A549 (cell line): ENCODE results near the gene ZNF655. TPM values are rescaled to one million over a fixed set of nuclear protein-coding genes. Genes with fewer than 3 reads are reported as not detected.
A peak's percentile ranks its signal among the peaks of the same experiment; 100 is the strongest.

Experiments used
- ATAC-seq, 2 experiments: fragments of 200-7000 bp in 1 of 2; fragments of >200 bp in 1 of 2; cut with Nextera tagmentation in 1 of 2; cut with Tn5 transposase in 1 of 2; 3 replicates each; pipeline versions ENCODE4 v1.8.0 to v1.9.1; 2018 to 2020; ENCODE audit warnings: mild to moderate bottlenecking in 1 of 2, moderate library complexity in 1 of 2
- CTCF ChIA-PET: fragments of 300-600 bp; sonication (Branson Sonifier 250); formaldehyde crosslinking; extraction: SDS; loops from one replicate; lab custom pipeline; 2021; ENCODE audit warnings: antibody characterized with exemption, inconsistent platforms; lab: Yijun Ruan, JAX
- POLR2A ChIA-PET: fragments of 350-600 bp; formaldehyde crosslinking; extraction: SDS; loops from one replicate; lab custom pipeline; 2021; ENCODE audit warnings: antibody characterized with exemption, inconsistent platforms; lab: Yijun Ruan, JAX
- DNase-seq, 2 experiments: peaks; one replicate each; pipeline versions ENCODE4 v3.0.0 to v3.0.0-alpha.2; 2011 to 2016; ENCODE audit warnings: low read depth in 1 of 2, low spot score in 1 of 2
- FAIRE-seq: peaks from 2 replicates; lab custom pipeline; 2011; peaks lifted over from hg19 to GRCh38; lab: Jason Lieb, UNC
- H3K27ac ChIP-seq, 2 experiments: fragments of >200 bp; sonication (Bioruptor Twin); formaldehyde crosslinking; 3 replicates each; pipeline ENCODE4 v1.5.1; 2016 to 2017
- H3K4me1 ChIP-seq: fragments of >200 bp; sonication (Bioruptor Twin); formaldehyde crosslinking; 3 replicates; pipeline ENCODE4 v1.6.1; 2016
- H3K4me2 ChIP-seq: fragments of >200 bp; sonication (Bioruptor Twin); formaldehyde crosslinking; 3 replicates; pipeline ENCODE4 v1.6.1; 2016
- H3K4me3 ChIP-seq: fragments of >200 bp; sonication (Bioruptor Twin); formaldehyde crosslinking; 3 replicates; pipeline ENCODE4 v1.5.1; 2016
- H3K9me3 ChIP-seq: fragments of >200 bp; sonication (Bioruptor Twin); formaldehyde crosslinking; 3 replicates; pipeline ENCODE4 v1.6.1; 2016
- CBX2 ChIP-seq: fragments of 200-600 bp; sonication (generic); IDR thresholded peaks from 2 replicates; pipeline ENCODE4 v1.6.1; 2016; ENCODE audit warnings: low read depth, mild to moderate bottlenecking, borderline replicate concordance
- CBX8 ChIP-seq: fragments of 200-600 bp; sonication (generic); IDR thresholded peaks from 2 replicates; pipeline ENCODE4 v1.6.1; 2016
- CHD2 ChIP-seq: fragments of 150-350 bp; IDR thresholded peaks from 2 replicates; pipeline ENCODE4 v1.6.1; 2014; ENCODE audit warnings: low read length; ENCODE audit not compliant: partially characterized antibody
- CHD4 ChIP-seq: fragments of 200-600 bp; sonication (generic); IDR thresholded peaks from 2 replicates; pipeline ENCODE4 v1.6.1; 2016; ENCODE audit warnings: antibody characterized with exemption, mild to moderate bottlenecking, borderline replicate concordance
- EHMT2 ChIP-seq: fragments of 200-600 bp; sonication (generic); IDR thresholded peaks from 2 replicates; pipeline ENCODE4 v1.6.1; 2016; ENCODE audit warnings: antibody characterized with exemption, low read depth, mild to moderate bottlenecking, moderate library complexity
- ELK1 ChIP-seq: fragments of 150-350 bp; IDR thresholded peaks from 2 replicates; pipeline ENCODE4 v1.6.1; 2014; ENCODE audit warnings: low read depth, mild to moderate bottlenecking, low read length
- EP300 ChIP-seq, 2 experiments: fragments of >200 bp; sonication (Bioruptor Twin); formaldehyde crosslinking; IDR thresholded peaks; 2 replicates in 1 of 2; 3 replicates in 1 of 2; pipeline ENCODE4 v1.6.1; 2016 to 2017
- ESRRA ChIP-seq: fragments of 150-350 bp; IDR thresholded peaks from 2 replicates; pipeline ENCODE4 v1.6.1; 2014; ENCODE audit warnings: mild to moderate bottlenecking, low read length, borderline replicate concordance
- FOXS1 ChIP-seq: fragments of 250-450 bp; sonication (Bioruptor Pico); IDR thresholded peaks from 2 replicates; pipeline ENCODE4 v1.5.0; 2020; ENCODE audit warnings: mild to moderate bottlenecking, moderate library complexity
- HES2 ChIP-seq: fragments of >200 bp; sonication (Bioruptor Twin); formaldehyde crosslinking; IDR thresholded peaks from 2 replicates; pipeline ENCODE4 v1.6.1; 2016
- HMGXB4 ChIP-seq: fragments of 250-450 bp; sonication (Bioruptor Pico); IDR thresholded peaks from 2 replicates; pipeline ENCODE4 v1.5.0; 2021; ENCODE audit warnings: mild to moderate bottlenecking, moderate library complexity, borderline replicate concordance
- JUN ChIP-seq, 2 experiments: fragments of >200 bp; sonication (Bioruptor Twin); formaldehyde crosslinking; IDR thresholded peaks; 2 replicates in 1 of 2; 3 replicates in 1 of 2; pipeline ENCODE4 v1.6.1; 2016 to 2017
- KDM1A ChIP-seq: fragments of 200-600 bp; sonication (generic); IDR thresholded peaks from 2 replicates; pipeline ENCODE4 v1.6.1; 2016; ENCODE audit warnings: low read depth, mild to moderate bottlenecking
- MAFK ChIP-seq: fragments of 450-650 bp; IDR thresholded peaks from 2 replicates; pipeline ENCODE4 v1.6.1; 2014; ENCODE audit not compliant: partially characterized antibody
- MAZ ChIP-seq: fragments of 150-350 bp; IDR thresholded peaks from 2 replicates; pipeline ENCODE4 v1.6.1; 2014; ENCODE audit warnings: antibody characterized with exemption, low read depth, low read length, borderline replicate concordance
- MYC ChIP-seq: IDR thresholded peaks from 2 replicates; pipeline ENCODE4 v1.6.1; 2012; ENCODE audit warnings: mild to moderate bottlenecking, inconsistent platforms, low read length, improper control_type of control experiment, borderline replicate concordance
- NFE2L2 ChIP-seq: fragments of 150-350 bp; conservative IDR thresholded peaks from 2 replicates; pipeline ENCODE4 v1.6.1; 2014; ENCODE audit warnings: low read length
- NR3C1 ChIP-seq: fragments of >200 bp; sonication (Bioruptor Twin); formaldehyde crosslinking; IDR thresholded peaks from 3 replicates; pipeline ENCODE4 v1.6.1; 2017
- RAD21 ChIP-seq, 2 experiments: fragments of >200 bp in 1 of 2; sonication (Bioruptor Twin) in 1 of 2; formaldehyde crosslinking in 1 of 2; IDR thresholded peaks in 1 of 2; conservative IDR thresholded peaks in 1 of 2; 2 replicates in 1 of 2; 3 replicates in 1 of 2; pipeline ENCODE4 v1.6.1; 2012 to 2018; ENCODE audit warnings: inconsistent platforms in 1 of 2
- RCOR1 ChIP-seq: fragments of 150-350 bp; IDR thresholded peaks from 2 replicates; pipeline ENCODE4 v1.6.1; 2014; ENCODE audit warnings: antibody characterized with exemption, low read length, low read depth
- SMC3 ChIP-seq: fragments of >200 bp; sonication (Bioruptor Twin); formaldehyde crosslinking; IDR thresholded peaks from 3 replicates; pipeline ENCODE4 v1.6.1; 2018; ENCODE audit warnings: inconsistent platforms
- SREBF2 ChIP-seq: fragments of 450-650 bp; IDR thresholded peaks from 2 replicates; pipeline ENCODE4 v1.6.1; 2014; ENCODE audit warnings: mild to moderate bottlenecking, moderate library complexity
- ZNF302 ChIP-seq: fragments of 250-450 bp; sonication (Bioruptor Pico); IDR thresholded peaks from 2 replicates; pipeline ENCODE4 v1.9.0; 2021; ENCODE audit warnings: inconsistent platforms, mild to moderate bottlenecking, moderate library complexity
- WGBS: methylation state at CpG from one replicate; pipeline ENCODE4 v1.1.6; 2017; ENCODE audit errors: missing lambda C conversion rate; 5-methylcytosine and 5-hydroxymethylcytosine counted together
- polyA plus RNA-seq, 4 experiments: library from polyadenylated mRNA; depleted of rRNA in 3 of 4; stranded (reverse); fragments of >200 nt; fragmentation: RNase III in 1 of 4; extraction: RNeasy Plus Mini Kit Qiagen cat#74134 plus additional on column Dnase treatment in 1 of 4; gene quantifications; 2 replicates in 3 of 4; 3 replicates in 1 of 4; pipeline ENCODE4 v1.2.3, GENCODE V29; 2011 to 2017
- TF ChIP-seq, protein P1 (sequence below): IDR thresholded peaks from 2 replicates; pipeline ENCODE4 v1.6.1; 2012; ENCODE audit warnings: low read depth, borderline replicate concordance

The ZNF655 gene
- polyA plus RNA-seq, 2 of the 4 experiments (the other 2 are of a cell fraction) = 56.5 to 85.1 TPM

- Histone ChIP-seq H3K27ac (no peak overlapping the region), H3K4me1 (no peaks in the 10 kb centered on the region), H3K9me3 (peaks cover 13% of the 10 kb centered on the region), H3K4me2 (no peak overlapping the region), H3K4me3 (no peak overlapping the region)
- POLR2A ChIA-PET = no interaction called here
- no peak for FAIRE-seq
- no peak for DNase-seq
- WGBS = 81% methylated on average over 3 of the region's 3 CpGs
- no peak for ATAC-seq
- CTCF ChIA-PET = interaction anchor here (0.9 to 1.0 kb wide), 2 partner anchors 95 kb away, joined by 3 read pairs; partner anchors contain the start of gene ZSCAN25
- TF ChIP-seq KDM1A = no peak
- no peak for TF ChIP-seq SREBF2
- no peak for TF ChIP-seq MYC
- TF ChIP-seq MAZ = no peak
- no peak for TF ChIP-seq ZNF302
- no peak for TF ChIP-seq SMC3
- TF ChIP-seq, protein P1, sequence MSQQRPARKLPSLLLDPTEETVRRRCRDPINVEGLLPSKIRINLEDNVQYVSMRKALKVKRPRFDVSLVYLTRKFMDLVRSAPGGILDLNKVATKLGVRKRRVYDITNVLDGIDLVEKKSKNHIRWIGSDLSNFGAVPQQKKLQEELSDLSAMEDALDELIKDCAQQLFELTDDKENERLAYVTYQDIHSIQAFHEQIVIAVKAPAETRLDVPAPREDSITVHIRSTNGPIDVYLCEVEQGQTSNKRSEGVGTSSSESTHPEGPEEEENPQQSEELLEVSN = no peak
- no peak for TF ChIP-seq ELK1
- TF ChIP-seq CHD2 = no peak
- TF ChIP-seq FOXS1 (CRISPR knock-in tag) = no peak
- no peak for TF ChIP-seq EP300 (IDR thresholded peaks at IDR 0.05)
- TF ChIP-seq JUN (IDR thresholded peaks at IDR 0.05) = no peak
- no peak for TF ChIP-seq HES2
- TF ChIP-seq CBX8 = no peak
- TF ChIP-seq, all 56 proteins: peak for 0
These were observed 37.0 kb upstream of the ZNF655 start for GRCh38 chr7:99521399-99521798.

DNA sequence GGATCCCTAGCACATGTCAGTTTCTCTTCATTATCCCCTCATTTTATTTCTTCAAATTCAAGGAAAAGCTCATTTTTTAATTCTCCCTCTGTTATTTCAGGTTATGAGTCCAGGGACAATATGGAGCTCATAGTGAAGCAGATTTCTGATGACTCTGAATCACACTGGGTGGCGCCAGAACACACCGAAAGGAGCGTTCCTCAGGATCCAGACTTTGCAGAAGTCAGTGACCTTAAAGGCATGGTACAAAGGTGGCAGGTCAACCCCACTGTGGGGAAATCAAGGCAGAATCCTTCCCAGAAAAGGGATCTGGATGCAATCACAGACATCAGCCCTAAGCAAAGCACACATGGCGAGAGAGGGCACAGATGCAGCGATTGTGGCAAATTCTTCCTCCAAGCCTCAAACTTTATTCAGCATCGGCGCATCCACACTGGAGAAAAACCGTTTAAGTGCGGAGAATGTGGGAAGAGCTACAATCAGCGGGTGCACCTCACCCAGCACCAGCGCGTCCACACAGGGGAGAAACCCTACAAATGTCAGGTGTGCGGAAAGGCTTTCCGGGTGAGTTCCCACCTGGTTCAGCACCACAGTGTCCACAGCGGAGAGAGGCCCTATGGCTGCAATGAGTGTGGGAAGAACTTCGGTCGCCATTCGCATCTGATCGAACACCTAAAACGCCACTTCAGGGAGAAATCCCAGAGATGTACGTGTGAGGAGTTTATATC is 32.6 kb upstream of the ZNF655 start:
- DNase-seq = peak in 1 of 2 experiments; percentile 38

More for the DNA sequence above, 32.6 kb upstream of the ZNF655 start:
- H3K4me1 ChIP-seq = no peaks in the 10 kb centered on the region
- H3K4me2 ChIP-seq = no peak overlapping the region
- H3K9me3 ChIP-seq = peaks cover 53% of the 10 kb centered on the region
- H3K27ac ChIP-seq = no peak overlapping the region
- H3K4me3 ChIP-seq = no peak overlapping the region
- TF ChIP-seq EHMT2 (no peak), HMGXB4 (CRISPR knock-in tag) (no peak), MAFK (no peak), HES2 (no peak), SMC3 (0 out of 3 replicates have a peak, but pooled peaks have one; percentile 10), RCOR1 (no peak), ESRRA (no peak), RAD21 (conservative IDR thresholded peaks at IDR 0.05 in 1 of 2, IDR thresholded peaks at IDR 0.05 in 1 of 2) (peak; percentile 35 to 72; a peak in 4 of 5 replicates), CBX2 (no peak), MAZ (no peak), NR3C1 (no peak), CHD4 (no peak), NFE2L2 (no peak)
- TF ChIP-seq, protein P1 = no peak
- ATAC-seq = peak; percentile 59 to 77; a peak in 4 of 6 replicates
- 94% methylated on average over 21 of the region's 21 CpGs for WGBS
- no peak for FAIRE-seq
- ChIA-PET POLR2A (interaction anchor here (1.3 kb wide), 1 partner anchor 21 kb away, joined by 3 read pairs; the partner anchor contains the start of gene ZKSCAN5), CTCF (interaction anchor here (0.6 to 3.9 kb wide), 7 partner anchors 9 to 91 kb away, joined by 3 to 11 read pairs (median 3); partner anchors contain the start of gene ZSCAN25)
